Stomach (tissue), 9 donors: ENCODE results near the gene SDK2. TPM values are rescaled to one million over a fixed set of nuclear protein-coding genes. Genes with fewer than 3 reads are reported as not detected.
A peak's percentile ranks its signal among the peaks of the same experiment; 100 is the strongest.

Experiments used
- DNase-seq, 2 donors: peaks; one replicate each; pipeline versions ENCODE4 v3.0.0 to v3.0.0-alpha.2; 2013 to 2019
- H3K27ac ChIP-seq, 5 donors: fragments of 200-600 bp in 4 of 5; sonication (generic) in 4 of 5; one replicate each; pipeline ENCODE4 v1.5.1; 2013 to 2019; ENCODE audit warnings: mild to moderate bottlenecking in 1 of 5, moderate library complexity in 1 of 5
- H3K27me3 ChIP-seq, 3 donors: fragments of 200-600 bp; sonication (generic); one replicate each; pipeline ENCODE4 v1.5.1; 2017 to 2019; ENCODE audit warnings: mixed run types in 1 of 3
- H3K36me3 ChIP-seq, 4 donors: fragments of 200-600 bp; sonication (generic); 1 replicate in 3 of 4; 2 replicates in 1 of 4; pipeline ENCODE4 v1.5.1; 2016 to 2019
- H3K4me1 ChIP-seq, 4 donors: fragments of 200-600 bp; sonication (generic); one replicate each; pipeline ENCODE4 v1.5.1; 2016 to 2019
- H3K4me3 ChIP-seq, 4 donors: fragments of 200-600 bp; sonication (generic) in 3 of 4; one replicate each; pipeline ENCODE4 v1.5.1; 2016 to 2019; ENCODE audit warnings: mild to moderate bottlenecking in 1 of 4
- H3K9me3 ChIP-seq, 4 donors: fragments of 200-600 bp; sonication (generic); one replicate each; pipeline ENCODE4 v1.5.1; 2016 to 2019
- CTCF ChIP-seq, 7 experiments: fragments of 450-650 bp in 4 of 7; fragments of 200-600 bp in 3 of 7; sonication (generic) in 3 of 7; IDR thresholded peaks; one replicate each; pipeline ENCODE4 v1.5.1; 2016 to 2019; ENCODE audit warnings: antibody characterized with exemption in 7 of 7, control low read depth in 2 of 7, mild to moderate bottlenecking in 1 of 7
- EP300 ChIP-seq: sonication (generic); formaldehyde crosslinking; IDR thresholded peaks from one replicate; pipeline ENCODE4 v1.6.1; 2017; ENCODE audit warnings: antibody characterized with exemption
- POLR2A ChIP-seq, 4 donors: fragments of 450-650 bp; IDR thresholded peaks; one replicate each; pipeline ENCODE4 v1.6.1; 2016; ENCODE audit warnings: antibody characterized with exemption in 4 of 4, control low read depth in 2 of 4, mild to moderate bottlenecking in 1 of 4, moderate library complexity in 1 of 4
- POLR2AphosphoS5 ChIP-seq, 3 donors: sonication (generic); formaldehyde crosslinking; IDR thresholded peaks; one replicate each; pipeline ENCODE4 v1.6.1; 2016; ENCODE audit warnings: antibody characterized with exemption in 3 of 3
- WGBS, 5 donors: extraction: QIAGEN DNeasy Blood & Tissue Kit in 3 of 5; methylation state at CpG; one replicate each; pipeline versions ENCODE4 v1.1.5 to v1.1.7; 2013 to 2018; 5-methylcytosine and 5-hydroxymethylcytosine counted together
- intact Hi-C: fragments of 100-400 bp; cut with DNase I; formaldehyde crosslinking; loops from one replicate; pipeline ENCODE4 v1.15.1; 2023; ENCODE audit warnings: low total_unique reads
- polyA plus RNA-seq, 3 donors: library from polyadenylated mRNA; stranded (reverse); fragments of 200-250 nt; gene quantifications; one replicate each; pipeline ENCODE4 v1.2.3, GENCODE V29; 2013
- total RNA-seq, 5 donors: library from RNA; depleted of rRNA; stranded (reverse); fragments of >200 nt; gene quantifications; one replicate each; pipeline versions ENCODE4 v1.1.0 to v1.2.3, GENCODE V29; 2014 to 2016
- donor health status: healthy with polysubstance abuse.
- donor health status: Bipolar disorder and iron deficiency.
- donor health status: healthy.

SDK2 gene
- total and polyA plus RNA-seq, 8 donors, result under 0.01 to 9.6 (median 0.44) TPM; not detected in 1

GRCh38 chr17:73301369-73301768 lies 342.9 kb downstream of the SDK2 start:
- intact Hi-C loops, result no loop called here
- H3K27ac ChIP-seq, result peak overlapping the region in 3 of 5 donors; percentile 7 to 63 (median 25)
- no peaks in the 10 kb centered on the region for H3K27me3 ChIP-seq
- H3K4me3 ChIP-seq, result no peak overlapping the region
- no peak for TF ChIP-seq EP300
- 72 to 93% (median 91%) methylated on average over 2 of the region's 2 CpGs for WGBS, 5 donors
- H3K4me1 ChIP-seq, result peaks cover 60 to 95% (median 81%) of the 10 kb centered on the region in 4 donors
- DNase-seq, result no peak
- H3K9me3 ChIP-seq, result no peaks in the 10 kb centered on the region
- no peaks in the 10 kb centered on the region for H3K36me3 ChIP-seq

- Histone ChIP-seq H3K27me3 (no peaks in the 10 kb centered on the region), H3K4me1 (peaks cover 53 to 92% (median 80%) of the 10 kb centered on the region in 4 donors), H3K27ac (peak overlapping the region in 3 of 5 donors; percentile 36 to 77 (median 63)), H3K36me3 (no peaks in the 10 kb centered on the region), H3K4me3 (no peak overlapping the region), H3K9me3 (no peaks in the 10 kb centered on the region)
- intact Hi-C loops, result no loop called here
- WGBS, 5 donors, result 57 to 78% (median 70%) methylated on average over 3 of the region's 3 CpGs
- TF ChIP-seq EP300 (no peak), POLR2A (IDR thresholded peaks at IDR 0.05) (no peak)
- no peak for DNase-seq
Observed at GRCh38 chr17:73300392-73300791, 343.9 kb downstream of the SDK2 start.

GRCh38 chr17:73297934-73298861 lies 346.0 kb downstream of the SDK2 start:
- peaks cover 59 to 92% (median 83%) of the 10 kb centered on the region in 4 donors for H3K4me1 ChIP-seq
- no peaks in the 10 kb centered on the region for H3K9me3 ChIP-seq
- no peak overlapping the region for H3K4me3 ChIP-seq
- WGBS, 5 donors, result 50 to 62% (median 52%) methylated on average over 15 of the region's 15 CpGs
- intact Hi-C loops, result no loop called here
- no peaks in the 10 kb centered on the region for H3K36me3 ChIP-seq
- H3K27me3 ChIP-seq, result no peaks in the 10 kb centered on the region
- H3K27ac ChIP-seq, result peak overlapping the region; percentile 34 to 77 (median 68)
- no peak for TF ChIP-seq POLR2A (IDR thresholded peaks at IDR 0.05)
- TF ChIP-seq EP300, result no peak
- TF ChIP-seq CTCF (IDR thresholded peaks at IDR 0.05), result no peak
- no peak for TF ChIP-seq POLR2AphosphoS5 (IDR thresholded peaks at IDR 0.05)
- DNase-seq, result no peak

- no peaks in the 10 kb centered on the region for H3K9me3 ChIP-seq
- intact Hi-C loops, result no loop called here
- peak; percentile 14 for TF ChIP-seq EP300
- TF ChIP-seq POLR2AphosphoS5 (IDR thresholded peaks at IDR 0.05), result peak; percentile 56 to 95 (median 85)
- no peak for TF ChIP-seq CTCF (IDR thresholded peaks at IDR 0.05)
- H3K4me1 ChIP-seq, result peaks cover 78 to 95% (median 90%) of the 10 kb centered on the region in 4 donors
- H3K27ac ChIP-seq, result peak overlapping the region; percentile 83 to 95 (median 90)
- no peaks in the 10 kb centered on the region for H3K27me3 ChIP-seq
- H3K36me3 ChIP-seq, result no peaks in the 10 kb centered on the region
- DNase-seq, result peak; percentile 84 to 85
- peak overlapping the region in 1 of 4 donors; percentile 16 for H3K4me3 ChIP-seq
- WGBS, 5 donors, result 26 to 39% (median 33%) methylated on average over 6 to 9 of the region's 9 CpGs
Observed at GRCh38 chr17:73293480-73293911, 350.7 kb downstream of the SDK2 start.

- H3K27ac ChIP-seq, result peak overlapping the region; percentile 83 to 95 (median 90)
- TF ChIP-seq EP300 (no peak), CTCF (IDR thresholded peaks at IDR 0.05) (no peak), POLR2AphosphoS5 (IDR thresholded peaks at IDR 0.05) (no peak), POLR2A (IDR thresholded peaks at IDR 0.05) (no peak)
- intact Hi-C loops, result no loop called here
- H3K27me3 ChIP-seq, result no peaks in the 10 kb centered on the region
- H3K4me1 ChIP-seq, result peaks cover 78 to 95% (median 90%) of the 10 kb centered on the region in 4 donors
- H3K36me3 ChIP-seq, result no peaks in the 10 kb centered on the region
- peak overlapping the region in 1 of 4 donors; percentile 16 for H3K4me3 ChIP-seq
- WGBS, 5 donors, result 41 to 59% (median 50%) methylated on average over 10 to 11 of the region's 11 CpGs
- no peaks in the 10 kb centered on the region for H3K9me3 ChIP-seq
- peak in 1 of 2 donors; percentile 54 for DNase-seq
Observed at GRCh38 chr17:73293031-73293430, 351.2 kb downstream of the SDK2 start.
